H1 (cell line): ENCODE data around the gene CACNA1E. TPM values are rescaled to one million over a fixed set of nuclear protein-coding genes. Genes with fewer than 3 reads are reported as not detected.

ENCODE experiments used
- CTCF ChIA-PET: fragments of 300-600 bp; sonication (Branson Sonifier 250); formaldehyde crosslinking; loops from one replicate; lab custom pipeline; 2021; ENCODE audit not compliant: partially characterized antibody; lab: Charles Lee
- POLR2A ChIA-PET: fragments of 300-600 bp; sonication (Branson Sonifier 250); formaldehyde crosslinking; loops from one replicate; lab custom pipeline; 2021; ENCODE audit warnings: inconsistent platforms; ENCODE audit not compliant: partially characterized antibody; lab: Charles Lee
- DNase-seq, 2 experiments: peaks; one replicate each; pipeline versions ENCODE4 v3.0.0 to v3.0.0-alpha.2; 2010 to 2022; ENCODE audit warnings: low spot score in 2 of 2, low read depth in 1 of 2, mixed read lengths in 1 of 2
- FAIRE-seq: peaks from 2 replicates; lab custom pipeline; 2011; peaks lifted over from hg19 to GRCh38; lab: Jason Lieb, UNC
- H2AFZ ChIP-seq: 2 replicates; pipeline ENCODE4 v1.8.1; 2012; ENCODE audit warnings: low read length, inconsistent platforms
- H2AK5ac ChIP-seq: 2 replicates; pipeline ENCODE4 v1.6.1; 2013; ENCODE audit warnings: low read depth, low read length
- H2BK120ac ChIP-seq: replicated peaks from 2 replicates; pipeline ENCODE3; 2013; ENCODE audit warnings: low read depth, low read length, inconsistent platforms
- H2BK12ac ChIP-seq: 2 replicates; pipeline ENCODE4 v1.6.1; 2013; ENCODE audit warnings: low read depth, low read length
- H2BK15ac ChIP-seq: 2 replicates; pipeline ENCODE4 v1.6.1; 2013; ENCODE audit warnings: low read length
- H2BK20ac ChIP-seq: 2 replicates; pipeline ENCODE4 v1.6.1; 2013; ENCODE audit warnings: low read length
- H2BK5ac ChIP-seq: 2 replicates; pipeline ENCODE4 v1.6.1; 2013; ENCODE audit warnings: low read depth, low read length
- H3K14ac ChIP-seq: 2 replicates; pipeline ENCODE4 v1.6.1; 2013; ENCODE audit warnings: inconsistent platforms; ENCODE audit not compliant: insufficient read length
- H3K18ac ChIP-seq: 2 replicates; pipeline ENCODE4 v1.6.1; 2013; ENCODE audit warnings: low read length; ENCODE audit errors: extremely low read depth
- H3K23ac ChIP-seq: 2 replicates; pipeline ENCODE4 v1.6.1; 2013; ENCODE audit warnings: inconsistent platforms; ENCODE audit not compliant: insufficient read length
- H3K23me2 ChIP-seq: 2 replicates; pipeline ENCODE4 v1.6.1; 2013; ENCODE audit warnings: low read depth, low read length
- H3K27ac ChIP-seq: 2 replicates; pipeline ENCODE4 v1.6.1; 2011; ENCODE audit warnings: low read depth, low read length, inconsistent platforms
- H3K27me3 ChIP-seq, 4 experiments: replicated peaks in 1 of 4; 1 replicate in 1 of 4; 2 replicates in 3 of 4; pipeline versions ENCODE4 v1.6.1 to v1.8.1; 2011 to 2013; ENCODE audit warnings: low read length in 3 of 4, mild to moderate bottlenecking in 3 of 4, inconsistent platforms in 2 of 4, mixed read lengths in 2 of 4, moderate library complexity in 1 of 4; ENCODE audit not compliant: control insufficient read depth in 3 of 4, insufficient read depth in 3 of 4; ENCODE audit errors: extremely low read depth in 1 of 4
- H3K36me3 ChIP-seq, 4 experiments: 2 replicates each; pipeline versions ENCODE4 v1.6.1 to v1.8.1; 2011 to 2013; ENCODE audit warnings: mild to moderate bottlenecking in 4 of 4, low read length in 3 of 4, moderate library complexity in 2 of 4, control low read depth in 1 of 4, inconsistent platforms in 1 of 4; ENCODE audit not compliant: insufficient read depth in 4 of 4, control insufficient read depth in 2 of 4
- H3K4ac ChIP-seq: replicated peaks from 2 replicates; pipeline ENCODE3; 2013; ENCODE audit warnings: low read length, low read depth, mixed read lengths, inconsistent platforms; ENCODE audit not compliant: insufficient read length
- H3K4me1 ChIP-seq, 4 experiments: replicated peaks in 1 of 4; 1 replicate in 1 of 4; 2 replicates in 3 of 4; pipeline versions ENCODE4 v1.6.1 to v1.8.1; 2011 to 2013; ENCODE audit warnings: low read length in 3 of 4, inconsistent platforms in 2 of 4, mixed read lengths in 1 of 4; ENCODE audit not compliant: insufficient read depth in 4 of 4, control insufficient read depth in 3 of 4
- H3K4me2 ChIP-seq, 2 experiments: 2 replicates each; pipeline versions ENCODE4 v1.6.1 to v1.8.1; 2011 to 2013; ENCODE audit warnings: low read depth in 2 of 2, low read length in 2 of 2, control low read depth in 1 of 2, inconsistent platforms in 1 of 2, mild to moderate bottlenecking in 1 of 2; ENCODE audit not compliant: insufficient read depth in 1 of 2
- H3K4me3 ChIP-seq, 4 experiments: fragments of 200-600, 300-600 bp in 1 of 4; sonication (generic), shearing (Covaris generic), sonication (Bioruptor Twin) in 1 of 4; 2 replicates each; pipeline versions ENCODE4 v1.5.1 to v1.8.1; 2011 to 2016; ENCODE audit warnings: low read length in 4 of 4, low read depth in 3 of 4, control low read depth in 2 of 4, inconsistent platforms in 2 of 4, mild to moderate bottlenecking in 2 of 4, mixed read lengths in 1 of 4, moderate library complexity in 1 of 4; ENCODE audit not compliant: insufficient read depth in 2 of 4; ENCODE audit errors: extremely low read depth in 1 of 4
- H3K56ac ChIP-seq: replicated peaks from 2 replicates; pipeline ENCODE3; 2013; ENCODE audit warnings: low read depth, mild to moderate bottlenecking, mixed read lengths, low read length, inconsistent platforms; ENCODE audit not compliant: insufficient read length
- H3K79me1 ChIP-seq: 2 replicates; pipeline ENCODE4 v1.6.1; 2013; ENCODE audit warnings: low read depth, low read length, control low read depth
- H3K79me2 ChIP-seq, 2 experiments: 2 replicates each; pipeline versions ENCODE4 v1.6.1 to v1.8.1; 2012 to 2013; ENCODE audit warnings: low read length in 2 of 2, mild to moderate bottlenecking in 2 of 2, inconsistent platforms in 1 of 2; ENCODE audit not compliant: insufficient read depth in 2 of 2, control insufficient read depth in 1 of 2
- H3K9ac ChIP-seq, 4 experiments: replicated peaks in 1 of 4; 1 replicate in 1 of 4; 2 replicates in 3 of 4; pipeline versions ENCODE4 v1.6.1 to v1.8.1; 2011 to 2013; ENCODE audit warnings: low read depth in 3 of 4, low read length in 3 of 4, control low read depth in 2 of 4, mild to moderate bottlenecking in 2 of 4, moderate library complexity in 2 of 4, inconsistent platforms in 1 of 4; ENCODE audit errors: extremely low read depth in 1 of 4
- H3K9me3 ChIP-seq, 2 experiments: 2 replicates each; pipeline versions ENCODE4 v1.6.1 to v1.8.1; 2012 to 2013; ENCODE audit warnings: mild to moderate bottlenecking in 2 of 2, moderate library complexity in 2 of 2, control low read depth in 1 of 2, inconsistent platforms in 1 of 2, low read depth in 1 of 2, low read length in 1 of 2, mixed read lengths in 1 of 2; ENCODE audit not compliant: insufficient read depth in 2 of 2
- H4K20me1 ChIP-seq, 2 experiments: replicated peaks in 1 of 2; 2 replicates each; pipeline versions ENCODE3 to v1.8.1; 2011 to 2013; ENCODE audit warnings: inconsistent platforms in 2 of 2, low read length in 2 of 2, mild to moderate bottlenecking in 1 of 2; ENCODE audit not compliant: insufficient read depth in 2 of 2, control insufficient read depth in 1 of 2
- H4K5ac ChIP-seq: 2 replicates; pipeline ENCODE4 v1.6.1; 2013; ENCODE audit warnings: low read length, low read depth, mixed read lengths, inconsistent platforms; ENCODE audit not compliant: insufficient read length
- H4K8ac ChIP-seq: 2 replicates; pipeline ENCODE4 v1.8.0; 2013; ENCODE audit warnings: mild to moderate bottlenecking, moderate library complexity, low read length, inconsistent platforms; ENCODE audit not compliant: insufficient read depth; ENCODE audit errors: extremely low read depth
- H4K91ac ChIP-seq: replicated peaks from 2 replicates; pipeline ENCODE3; 2013; ENCODE audit warnings: low read length, mixed read lengths, inconsistent platforms; ENCODE audit not compliant: insufficient read length
- BACH1 ChIP-seq: IDR thresholded peaks from 2 replicates; pipeline ENCODE4 v1.6.1; 2012; ENCODE audit warnings: low read length, improper control_type of control experiment
- CHD1 ChIP-seq: IDR thresholded peaks from 2 replicates; pipeline ENCODE4 v1.6.1; 2012; ENCODE audit warnings: low read depth, low read length, improper control_type of control experiment
- POU5F1 ChIP-seq: IDR thresholded peaks from 2 replicates; pipeline ENCODE4 v1.6.1; 2011; ENCODE audit warnings: low read depth, mild to moderate bottlenecking, low read length, moderate library complexity
- RAD21 ChIP-seq, 2 experiments: IDR thresholded peaks in 1 of 2; conservative IDR thresholded peaks in 1 of 2; 2 replicates each; pipeline ENCODE4 v1.6.1; 2011; ENCODE audit warnings: low read depth in 2 of 2, low read length in 2 of 2, improper control_type of control experiment in 1 of 2, inconsistent platforms in 1 of 2, mild to moderate bottlenecking in 1 of 2, moderate library complexity in 1 of 2
- SIRT6 ChIP-seq: IDR thresholded peaks from one replicate; pipeline ENCODE4 v1.7.1; 2012; ENCODE audit warnings: low read length, inconsistent platforms
- SIX5 ChIP-seq: IDR thresholded peaks from 2 replicates; pipeline ENCODE4 v1.6.1; 2011; ENCODE audit warnings: mild to moderate bottlenecking, low read depth, low read length
- TAF1 ChIP-seq: IDR thresholded peaks from 2 replicates; pipeline ENCODE4 v1.6.1; 2011; ENCODE audit warnings: mild to moderate bottlenecking, low read depth, low read length
- WGBS, 2 experiments: shearing (Covaris generic) in 1 of 2; methylation state at CpG; one replicate each; pipeline versions ENCODE4 v1.1.6 to v1.1.7; 2013 to 2015; ENCODE audit warnings: low lambda C conversion rate in 2 of 2, mixed read lengths in 2 of 2, inconsistent platforms in 1 of 2, low coverage in 1 of 2, missing lambda C conversion rate in 1 of 2; ENCODE audit not compliant: insufficient replicate concordance in 2 of 2, insufficient coverage in 1 of 2, insufficient read length in 1 of 2; ENCODE audit errors: extremely low coverage in 1 of 2, missing lambda C conversion rate in 1 of 2; 5-methylcytosine and 5-hydroxymethylcytosine counted together
- polyA plus RNA-seq, 7 experiments: library from polyadenylated mRNA; depleted of rRNA in 3 of 7; stranded (reverse) in 5 of 7; unstranded in 2 of 7; fragments of >200 nt in 5 of 7; fragments of 200-250 nt in 2 of 7; gene quantifications; 1 replicate in 5 of 7; 2 replicates in 1 of 7; 4 replicates in 1 of 7; pipeline versions ENCODE4 v1.2.1 to v1.2.3, GENCODE V29; 2011 to 2013; ENCODE audit warnings: missing spikeins in 2 of 7, mixed read lengths in 2 of 7
- total RNA-seq: library from RNA; stranded (reverse); fragmentation: NEBNext Ultra II Directional; extraction: Animal tissue kit (Norgen Biotek cat#: 25700); gene quantifications from 2 replicates; pipeline ENCODE4 v1.2.1, GENCODE V29; 2021

Gene CACNA1E
- total and polyA plus RNA-seq, 2 of the 8 experiments (the other 6 are each of a cell fraction or from before 2014, with no cell fraction given): 0.98 to 1.3 TPM

GRCh38 chr1:181541947-181542346 is 58.6 kb downstream of the CACNA1E start:
- H4K20me1 ChIP-seq: no peaks in the 10 kb centered on the region
- no peak overlapping the region for H2AK5ac ChIP-seq
- no peak overlapping the region for H3K4ac ChIP-seq
- no peak overlapping the region for H4K8ac ChIP-seq
- no peak overlapping the region for H2BK5ac ChIP-seq
- no peak overlapping the region for H2BK120ac ChIP-seq
- no peak overlapping the region for H3K9ac ChIP-seq
- H3K9me3 ChIP-seq: no peaks in the 10 kb centered on the region
- H2BK12ac ChIP-seq: no peak overlapping the region
- H4K91ac ChIP-seq: no peak overlapping the region
- no peak for DNase-seq
- ChIA-PET POLR2A (no interaction called here), CTCF (interaction anchor here (1.7 kb wide), 1 partner anchor 46 kb away, joined by 3 read pairs; no protein-coding TSS in a partner anchor)
- H3K23me2 ChIP-seq: no peaks in the 10 kb centered on the region
- H3K27me3 ChIP-seq: no peaks in the 10 kb centered on the region
- no peak overlapping the region for H3K56ac ChIP-seq
- no peak overlapping the region for H2AFZ ChIP-seq
- H4K5ac ChIP-seq: no peak overlapping the region
- no peaks in the 10 kb centered on the region for H3K79me1 ChIP-seq
- TF ChIP-seq CHD1 (no peak), SIX5 (no peak), RAD21 (IDR thresholded peaks at IDR 0.05 in 1 of 2, conservative IDR thresholded peaks at IDR 0.05 in 1 of 2; ENCODE audit: low read depth in 2 of 2, low read length in 2 of 2) (no peak), TAF1 (no peak), BACH1 (no peak), POU5F1 (no peak), SIRT6 (no peak)
- H3K4me3 ChIP-seq: no peak overlapping the region
- H3K27ac ChIP-seq: no peak overlapping the region
- no peak overlapping the region for H3K4me2 ChIP-seq
- no peak overlapping the region for H2BK20ac ChIP-seq
- no peak overlapping the region for H2BK15ac ChIP-seq
- H3K23ac ChIP-seq: no peak overlapping the region
- no peak overlapping the region for H3K18ac ChIP-seq
- FAIRE-seq: no peak
- WGBS, 2 experiments: 93% methylated on average over 2 of the region's 2 CpGs; no CpG with 5 or more reads in 1 of the 2 experiments
- no peak overlapping the region for H3K14ac ChIP-seq
- H3K36me3 ChIP-seq: no peaks in the 10 kb centered on the region
- H3K79me2 ChIP-seq: no peaks in the 10 kb centered on the region
- H3K4me1 ChIP-seq: peaks cover 0 to 7% (median 1%) of the 10 kb centered on the region in 4 experiments; a peak in 3 of 7 replicates
